Gastroesophageal sphincter (tissue), 3 donors: ENCODE results near the gene PDK1.

Experiments
- EP300 ChIP-seq: sonication (generic); formaldehyde crosslinking; IDR thresholded peaks from one replicate; pipeline ENCODE4 v1.6.1; 2017; ENCODE audit warnings: antibody characterized with exemption, mild to moderate bottlenecking
- POLR2A ChIP-seq, 2 donors: fragments of 450-650 bp; IDR thresholded peaks; one replicate each; pipeline ENCODE4 v1.6.1; 2017; ENCODE audit warnings: antibody characterized with exemption in 2 of 2, mild to moderate bottlenecking in 2 of 2, moderate library complexity in 1 of 2
- POLR2AphosphoS5 ChIP-seq: sonication (generic); formaldehyde crosslinking; IDR thresholded peaks from one replicate; pipeline ENCODE4 v1.6.1; 2017; ENCODE audit warnings: antibody characterized with exemption
- TF ChIP-seq, protein P1 (sequence below), 4 experiments: fragments of 200-600 bp in 2 of 4; fragments of 450-650 bp in 2 of 4; sonication (generic) in 1 of 4; IDR thresholded peaks; one replicate each; pipeline ENCODE4 v1.5.1; 2017 to 2019; ENCODE audit warnings: antibody characterized with exemption in 4 of 4, mild to moderate bottlenecking in 2 of 4, moderate library complexity in 2 of 4

DNA sequence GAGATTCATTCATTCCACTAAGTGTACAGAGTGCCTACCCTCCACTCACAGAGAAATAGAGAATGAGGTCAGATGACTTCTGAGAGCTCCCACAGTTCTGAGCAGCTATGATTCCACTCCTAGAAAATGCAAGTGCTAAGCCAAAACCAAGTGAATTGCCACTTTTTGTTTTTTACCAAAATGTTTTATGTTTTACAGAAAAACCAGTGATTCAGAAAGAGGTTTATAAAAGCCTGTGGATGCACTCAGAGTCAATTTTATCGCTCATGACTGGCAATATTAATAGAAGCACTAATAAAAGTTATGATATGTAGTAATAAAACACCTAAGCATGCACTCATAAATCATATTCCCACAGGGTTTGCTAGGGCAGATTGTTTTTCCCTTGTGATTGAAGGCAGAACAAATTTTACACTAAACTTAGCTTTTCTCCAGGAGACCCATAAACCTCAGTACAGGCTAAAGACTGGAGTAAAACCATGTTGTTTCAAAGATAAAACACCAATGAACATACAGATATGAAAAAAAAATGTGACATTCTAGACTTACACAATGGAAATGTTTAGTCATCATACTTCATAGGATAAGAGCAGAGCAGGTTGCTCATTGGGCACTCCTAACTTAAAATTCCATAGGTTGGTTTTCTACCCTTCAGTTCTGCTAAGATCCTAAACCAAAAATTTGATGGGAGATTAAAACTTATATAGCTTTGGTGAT, 67.5 kb downstream of the PDK1 start:
- TF ChIP-seq, protein P1, sequence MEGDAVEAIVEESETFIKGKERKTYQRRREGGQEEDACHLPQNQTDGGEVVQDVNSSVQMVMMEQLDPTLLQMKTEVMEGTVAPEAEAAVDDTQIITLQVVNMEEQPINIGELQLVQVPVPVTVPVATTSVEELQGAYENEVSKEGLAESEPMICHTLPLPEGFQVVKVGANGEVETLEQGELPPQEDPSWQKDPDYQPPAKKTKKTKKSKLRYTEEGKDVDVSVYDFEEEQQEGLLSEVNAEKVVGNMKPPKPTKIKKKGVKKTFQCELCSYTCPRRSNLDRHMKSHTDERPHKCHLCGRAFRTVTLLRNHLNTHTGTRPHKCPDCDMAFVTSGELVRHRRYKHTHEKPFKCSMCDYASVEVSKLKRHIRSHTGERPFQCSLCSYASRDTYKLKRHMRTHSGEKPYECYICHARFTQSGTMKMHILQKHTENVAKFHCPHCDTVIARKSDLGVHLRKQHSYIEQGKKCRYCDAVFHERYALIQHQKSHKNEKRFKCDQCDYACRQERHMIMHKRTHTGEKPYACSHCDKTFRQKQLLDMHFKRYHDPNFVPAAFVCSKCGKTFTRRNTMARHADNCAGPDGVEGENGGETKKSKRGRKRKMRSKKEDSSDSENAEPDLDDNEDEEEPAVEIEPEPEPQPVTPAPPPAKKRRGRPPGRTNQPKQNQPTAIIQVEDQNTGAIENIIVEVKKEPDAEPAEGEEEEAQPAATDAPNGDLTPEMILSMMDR (IDR thresholded peaks at IDR 0.05), result no peak
- TF ChIP-seq POLR2A (IDR thresholded peaks at IDR 0.05) (no peak), POLR2AphosphoS5 (no peak), EP300 (no peak)
